Right kidney (tissue), 1 donor: ENCODE measurements around the gene BIRC5.

Source experiments
- DNase-seq: peaks from one replicate; pipeline ENCODE4 v3.0.0-alpha.2; 2016

The BIRC5 gene

DNA sequence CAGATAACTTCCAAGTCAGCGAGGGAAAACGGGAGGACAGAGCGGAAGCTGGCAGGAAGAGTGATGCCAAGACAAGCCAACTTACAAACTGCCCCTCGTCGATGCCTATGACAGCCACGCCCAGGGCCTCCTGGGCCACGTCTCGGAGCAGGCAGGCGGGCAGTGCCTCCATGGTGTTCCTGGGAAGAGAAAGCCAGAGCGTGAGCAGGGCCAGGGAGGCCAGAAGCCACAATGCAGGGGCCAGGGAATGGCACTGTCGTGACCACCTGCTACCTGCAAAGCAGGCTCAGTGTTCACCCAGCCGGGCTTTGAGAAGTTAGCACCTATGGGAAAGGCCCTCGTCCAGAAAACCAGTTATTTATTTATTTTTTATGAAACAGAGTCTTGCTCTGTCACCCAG is 31.5 kb upstream of the BIRC5 start:
- DNase-seq: no peak

DNA sequence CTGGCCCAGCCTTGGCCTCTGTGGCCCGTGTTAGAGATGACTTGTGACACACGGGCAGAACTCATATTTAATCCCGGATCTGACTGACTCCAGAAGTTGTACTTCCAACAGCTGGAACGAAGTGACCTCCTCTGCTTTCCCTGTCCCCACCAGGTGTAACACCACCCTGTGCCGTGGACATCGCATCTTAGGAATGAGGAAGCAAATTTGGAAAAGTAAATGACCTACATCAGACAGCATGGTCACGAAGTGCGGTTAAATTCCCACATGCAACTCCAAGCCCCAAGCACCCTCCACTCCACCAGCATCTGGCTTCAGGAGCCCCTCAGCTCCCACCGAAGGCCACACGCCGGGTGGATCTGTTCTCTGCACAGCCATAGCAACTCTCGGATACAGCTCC is 30.1 kb upstream of the BIRC5 start:
- DNase-seq: no peak

DNA sequence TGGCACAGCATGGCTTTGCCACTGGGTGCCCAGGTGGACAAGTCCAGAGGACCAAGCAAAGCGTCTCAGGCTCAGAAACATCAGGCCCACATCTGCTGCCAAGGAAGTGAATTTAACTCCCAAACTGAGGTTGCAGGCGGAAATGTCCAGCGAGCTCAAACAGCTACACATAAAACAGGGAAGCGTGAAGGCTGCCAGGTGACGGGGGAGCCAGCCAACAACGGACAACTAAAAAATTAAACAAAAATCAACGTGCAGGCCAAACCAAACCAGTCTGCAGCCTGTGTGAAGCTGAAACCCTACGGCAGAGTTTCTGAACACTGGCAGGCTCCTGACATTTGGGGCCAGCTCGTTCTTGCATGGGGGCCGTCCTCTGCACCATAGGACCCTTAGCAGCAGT is 29.7 kb upstream of the BIRC5 start:
- DNase-seq: no peak

DNA sequence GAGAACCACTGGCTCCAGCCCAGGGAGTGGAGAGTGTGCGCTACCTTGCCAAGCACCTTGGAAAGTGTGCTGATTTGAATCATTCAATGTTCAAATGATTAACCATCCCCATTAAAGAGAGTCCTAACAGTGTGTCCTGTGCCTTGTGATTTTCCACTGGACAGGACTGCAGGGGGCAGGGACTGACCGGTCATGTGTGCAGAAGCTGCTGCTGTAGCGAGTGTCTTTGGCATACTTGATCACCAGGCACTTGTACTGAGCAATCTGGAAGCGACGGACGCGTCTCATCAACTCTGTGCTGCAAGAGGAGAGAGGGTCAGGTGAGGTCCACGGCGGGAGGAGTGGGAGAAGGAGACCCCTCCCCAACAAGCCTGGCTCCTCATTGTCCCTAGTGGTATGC is 29.2 kb upstream of the BIRC5 start:
- no peak for DNase-seq

- no peak for DNase-seq
Measured at GRCh38 chr17:78185981-78186691, 27.9 kb upstream of the BIRC5 start.

DNA sequence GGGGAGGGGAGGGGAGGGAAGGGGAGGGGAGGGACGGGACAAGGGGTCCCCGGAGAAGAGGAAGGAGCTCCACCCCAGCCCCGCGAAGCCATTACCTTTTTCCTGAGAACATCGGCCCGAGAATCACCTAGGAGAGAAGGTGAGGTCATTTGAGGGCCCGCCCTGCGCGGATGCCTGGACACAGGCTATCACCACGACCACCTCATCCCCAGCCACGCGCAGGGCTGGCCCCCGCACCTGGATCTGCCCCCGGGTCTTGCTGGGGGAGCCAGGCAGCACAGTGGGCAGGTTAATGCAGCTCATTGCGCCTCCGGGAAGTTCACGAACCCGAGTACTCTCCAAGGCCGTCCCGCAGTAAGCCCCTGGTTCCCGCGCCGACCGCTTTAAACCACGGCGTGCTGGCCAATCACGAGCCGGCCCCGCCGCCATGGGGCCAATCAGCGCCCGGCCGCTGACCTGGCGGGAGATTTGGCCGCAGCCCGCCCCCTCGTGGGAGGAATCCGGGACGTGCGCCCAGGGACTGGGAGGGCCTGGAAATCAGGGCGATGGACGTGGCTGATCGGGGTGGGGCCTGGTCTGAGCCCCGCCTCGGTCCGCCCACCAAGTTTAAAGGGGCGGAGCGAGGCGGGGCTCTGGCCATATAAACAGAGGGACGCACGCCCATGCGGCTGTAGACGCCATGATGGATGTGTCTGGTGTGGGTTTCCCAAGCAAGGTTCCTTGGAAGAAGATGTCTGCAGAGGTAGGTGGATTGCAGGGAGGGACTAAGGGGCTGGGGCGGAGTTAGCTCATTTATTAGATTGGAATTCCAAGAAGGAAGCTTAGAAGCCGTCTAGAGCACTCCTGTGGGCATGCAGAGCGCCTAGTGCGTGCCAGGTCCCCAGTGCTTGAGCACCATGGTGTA is 27.1 kb upstream of the BIRC5 start, which contains the start of the genes AFMID and TK1:
AFMID (plus strand) TSS at position 671 of the 904 bp plus-strand sequence; CDS start at position 680, 9 bp downstream.
TK1 (minus strand) TSS at position 361 of the 904 bp plus-strand sequence; CDS start at position 303, 58 bp downstream.
- peak; percentile 96 for DNase-seq

- DNase-seq: no peak
Measured at GRCh38 chr17:78196716-78197115, 17.3 kb upstream of the BIRC5 start.

DNA sequence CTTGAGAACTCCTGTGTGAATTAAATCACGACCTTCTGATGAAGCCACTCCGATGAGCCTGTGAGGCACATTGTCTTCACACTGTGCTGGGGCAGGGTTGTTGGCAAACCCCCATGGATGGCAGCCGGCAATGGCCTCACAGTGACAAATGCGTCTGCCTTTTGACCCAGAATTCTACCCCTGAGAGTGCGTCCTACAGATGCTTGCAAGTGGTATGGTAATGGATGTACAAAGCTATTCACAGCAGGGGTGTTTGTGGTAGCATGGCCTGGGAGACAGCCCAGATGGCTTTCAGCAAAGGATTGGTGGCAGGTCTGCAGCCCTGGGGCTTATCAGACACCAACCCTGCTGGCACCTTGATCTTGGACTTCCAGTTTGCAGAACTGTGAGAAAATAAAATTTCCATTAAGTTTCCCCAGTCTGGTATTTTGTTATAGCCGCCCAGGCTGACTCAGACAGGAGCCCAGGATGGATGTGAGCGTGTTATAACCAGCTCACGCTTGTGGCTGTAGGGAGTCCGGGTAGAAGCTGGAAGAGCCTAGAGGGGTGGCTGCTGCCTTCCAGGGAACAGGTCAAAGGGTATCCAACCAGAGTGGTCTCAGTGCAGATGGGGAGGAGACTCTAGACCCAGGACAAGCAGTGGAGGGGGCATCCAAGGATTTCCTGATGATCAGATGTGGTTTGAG is 16.8 kb upstream of the BIRC5 start:
- no peak for DNase-seq

DNA sequence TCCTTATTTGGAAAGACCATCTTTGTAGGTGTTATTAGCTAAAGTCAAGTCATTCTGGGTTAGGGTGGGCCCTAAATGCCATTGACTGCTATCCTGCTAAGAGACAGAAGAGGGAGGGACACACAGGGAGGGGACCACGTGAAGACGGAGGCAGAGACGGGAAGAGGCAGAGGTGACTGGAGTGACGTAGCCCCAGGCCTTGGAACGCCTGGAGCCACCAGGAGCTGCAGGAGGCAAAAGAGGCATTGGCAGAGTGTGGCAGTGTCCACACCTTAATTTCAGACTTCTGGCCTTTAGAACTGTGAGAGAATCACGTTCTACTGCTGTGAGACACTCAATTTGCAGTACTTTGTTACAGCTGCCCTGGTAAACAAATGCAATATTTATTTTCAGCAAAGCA is 13.6 kb upstream of the BIRC5 start:
- no peak for DNase-seq

DNA sequence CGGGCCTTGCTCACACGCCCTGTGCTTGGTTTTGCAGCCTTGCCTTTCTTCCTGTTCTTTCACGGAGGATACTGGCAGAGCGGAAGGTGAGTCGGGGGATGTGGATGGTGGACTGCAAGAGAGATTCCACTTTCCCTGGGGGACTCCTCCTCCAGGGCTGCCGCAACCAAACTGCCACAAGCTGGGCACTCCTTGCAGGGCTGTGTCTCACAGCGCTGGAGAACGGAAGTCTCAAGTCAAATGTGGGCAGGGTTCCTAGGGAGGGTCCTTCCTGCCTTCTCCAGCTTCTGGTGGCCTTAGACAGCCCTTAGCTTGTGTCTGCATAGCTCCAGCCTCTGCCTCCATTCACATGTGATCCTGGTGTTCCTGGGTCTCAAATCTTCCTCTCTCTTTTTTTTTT is 11.4 kb upstream of the BIRC5 start:
- no peak for DNase-seq

DNA sequence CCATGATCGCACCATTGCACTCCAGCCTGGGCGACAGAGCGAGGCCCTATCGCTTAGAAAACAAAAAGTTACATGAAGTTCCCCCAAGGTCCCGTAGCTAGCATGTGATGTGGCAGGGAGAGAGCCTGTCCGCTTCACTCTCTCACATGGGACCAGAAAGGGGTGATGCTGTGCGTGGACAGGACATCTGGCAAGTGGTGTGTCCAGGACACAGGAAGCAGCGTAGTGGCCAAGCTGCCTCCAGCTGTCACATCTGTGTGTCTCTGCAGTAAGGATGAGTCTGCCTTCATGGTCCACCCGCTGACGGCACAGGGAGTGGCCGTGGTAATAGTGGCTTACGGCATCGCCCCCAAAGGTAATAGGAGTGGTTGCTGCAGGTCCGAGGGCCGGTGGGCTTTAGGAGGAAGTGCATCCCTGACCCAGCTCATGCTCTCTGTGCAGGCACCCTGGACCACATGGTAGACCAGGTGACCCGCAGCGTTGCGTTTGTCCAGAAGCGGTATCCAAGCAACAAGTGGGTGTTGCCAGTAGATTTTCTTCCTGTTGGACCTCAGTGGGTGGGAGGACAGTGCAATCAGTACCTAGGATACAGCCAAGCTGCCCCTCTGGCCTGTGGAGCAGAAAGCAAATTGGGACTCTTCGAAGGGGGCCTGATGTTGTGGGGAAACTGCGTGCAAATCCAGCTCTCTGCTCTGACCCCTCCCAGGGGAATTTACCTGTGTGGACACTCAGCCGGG is 9.5 kb upstream of the BIRC5 start:
- no peak for DNase-seq

GRCh38 chr17:78205124-78205775 is 8.8 kb upstream of the BIRC5 start:
- DNase-seq: no peak

DNA sequence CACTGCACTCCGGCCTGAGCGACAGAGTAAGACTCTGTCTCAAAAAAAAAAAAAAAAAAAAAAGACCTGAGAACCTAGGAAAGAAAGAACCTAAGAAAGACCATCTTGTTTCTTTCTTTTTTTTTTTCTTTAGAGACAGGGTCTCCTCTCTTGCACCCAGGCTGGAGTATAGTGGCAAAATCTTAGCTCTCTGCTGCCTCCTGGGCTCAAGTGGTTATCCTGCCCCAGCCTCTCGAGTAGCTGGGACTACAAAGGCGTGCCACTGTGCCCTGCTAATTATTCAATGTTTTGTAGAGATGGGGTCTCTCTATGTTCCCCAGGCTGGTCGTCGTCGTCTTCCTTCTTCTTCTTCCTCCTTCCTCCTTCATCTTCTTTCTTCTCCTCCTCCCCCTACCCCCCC is 7.8 kb upstream of the BIRC5 start:
- DNase-seq: no peak

DNA sequence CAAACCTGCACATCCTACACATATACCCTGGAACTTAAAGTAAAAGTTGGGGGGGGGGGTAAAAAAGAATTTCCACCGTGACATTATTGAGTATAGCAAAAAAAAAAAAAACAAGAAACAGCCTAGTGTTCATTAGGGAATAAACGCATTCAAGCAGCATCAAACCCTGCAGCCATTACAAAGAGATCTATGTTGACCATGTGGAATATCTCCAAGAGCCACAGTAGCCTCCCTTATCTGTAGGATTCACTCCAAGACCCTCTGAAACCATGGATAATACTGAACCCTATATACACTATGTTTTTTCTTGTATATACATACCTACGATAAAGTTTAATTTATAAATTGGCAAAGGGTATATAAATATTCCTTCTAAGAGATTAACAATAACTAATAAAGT is 5.6 kb upstream of the BIRC5 start:
- DNase-seq: no peak

DNA sequence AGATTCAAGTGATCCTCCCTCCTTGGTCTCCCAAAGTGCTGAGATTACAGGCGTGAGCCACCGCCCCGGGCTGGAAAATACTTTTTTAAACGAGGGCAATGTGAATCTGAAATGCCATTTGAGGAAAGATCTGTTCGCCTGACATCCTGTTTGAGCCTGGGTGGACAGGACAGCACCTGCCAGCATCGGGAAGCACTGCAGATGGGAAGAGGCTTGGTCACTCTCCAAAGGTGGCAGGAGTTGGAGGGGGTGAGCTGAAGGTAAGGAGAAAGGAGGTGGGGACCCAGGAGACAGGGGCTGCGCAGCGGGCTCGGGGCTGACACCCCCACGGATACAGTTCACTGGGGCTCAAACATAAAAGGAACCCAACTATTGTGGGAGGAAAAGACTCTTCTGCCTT is 3.9 kb upstream of the BIRC5 start:
- no peak for DNase-seq

- no peak for DNase-seq
Measured at GRCh38 chr17:78211032-78211431, 3.0 kb upstream of the BIRC5 start.

DNA sequence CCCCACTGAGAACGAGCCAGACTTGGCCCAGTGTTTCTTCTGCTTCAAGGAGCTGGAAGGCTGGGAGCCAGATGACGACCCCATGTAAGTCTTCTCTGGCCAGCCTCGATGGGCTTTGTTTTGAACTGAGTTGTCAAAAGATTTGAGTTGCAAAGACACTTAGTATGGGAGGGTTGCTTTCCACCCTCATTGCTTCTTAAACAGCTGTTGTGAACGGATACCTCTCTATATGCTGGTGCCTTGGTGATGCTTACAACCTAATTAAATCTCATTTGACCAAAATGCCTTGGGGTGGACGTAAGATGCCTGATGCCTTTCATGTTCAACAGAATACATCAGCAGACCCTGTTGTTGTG is 631 bp downstream of the BIRC5 start:
- no peak for DNase-seq

DNA sequence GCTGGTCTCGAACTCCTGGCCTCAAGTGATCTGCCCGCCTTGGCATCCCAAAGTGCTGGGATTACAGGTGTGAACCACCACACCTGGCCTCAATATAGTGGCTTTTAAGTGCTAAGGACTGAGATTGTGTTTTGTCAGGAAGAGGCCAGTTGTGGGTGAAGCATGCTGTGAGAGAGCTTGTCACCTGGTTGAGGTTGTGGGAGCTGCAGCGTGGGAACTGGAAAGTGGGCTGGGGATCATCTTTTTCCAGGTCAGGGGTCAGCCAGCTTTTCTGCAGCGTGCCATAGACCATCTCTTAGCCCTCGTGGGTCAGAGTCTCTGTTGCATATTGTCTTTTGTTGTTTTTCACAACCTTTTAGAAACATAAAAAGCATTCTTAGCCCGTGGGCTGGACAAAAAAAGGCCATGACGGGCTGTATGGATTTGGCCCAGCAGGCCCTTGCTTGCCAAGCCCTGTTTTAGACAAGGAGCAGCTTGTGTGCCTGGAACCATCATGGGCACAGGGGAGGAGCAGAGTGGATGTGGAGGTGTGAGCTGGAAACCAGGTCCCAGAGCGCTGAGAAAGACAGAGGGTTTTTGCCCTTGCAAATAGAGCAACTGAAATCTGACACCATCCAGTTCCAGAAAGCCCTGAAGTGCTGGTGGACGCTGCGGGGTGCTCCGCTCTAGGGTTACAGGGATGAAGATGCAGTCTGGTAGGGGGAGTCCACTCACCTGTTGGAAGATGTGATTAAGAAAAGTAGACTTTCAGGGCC is 5.5 kb downstream of the BIRC5 start:
- no peak for DNase-seq

DNA sequence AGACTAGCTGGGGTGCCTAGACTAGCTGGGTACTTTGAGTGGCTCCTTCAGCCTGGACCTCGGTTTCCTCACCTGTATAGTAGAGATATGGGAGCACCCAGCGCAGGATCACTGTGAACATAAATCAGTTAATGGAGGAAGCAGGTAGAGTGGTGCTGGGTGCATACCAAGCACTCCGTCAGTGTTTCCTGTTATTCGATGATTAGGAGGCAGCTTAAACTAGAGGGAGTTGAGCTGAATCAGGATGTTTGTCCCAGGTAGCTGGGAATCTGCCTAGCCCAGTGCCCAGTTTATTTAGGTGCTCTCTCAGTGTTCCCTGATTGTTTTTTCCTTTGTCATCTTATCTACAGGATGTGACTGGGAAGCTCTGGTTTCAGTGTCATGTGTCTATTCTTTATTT is 9.0 kb downstream of the BIRC5 start:
- DNase-seq: no peak

- DNase-seq: no peak
Measured at GRCh38 chr17:78223765-78224164, 9.7 kb downstream of the BIRC5 start.
